GM12878 (cell line): ENCODE data around the gene HOXB1. TPM values are rescaled to one million over a fixed set of nuclear protein-coding genes. Genes with fewer than 3 reads are reported as not detected.
A peak's percentile ranks its signal among the peaks of the same experiment; 100 is the strongest.

Source experiments
- BHLHE40 ChIP-seq, 2 experiments: fragments of 450-650 bp in 1 of 2; IDR thresholded peaks; 2 replicates each; pipeline ENCODE4 v1.6.1; 2011 to 2017; ENCODE audit warnings: low read depth in 2 of 2, borderline replicate concordance in 1 of 2, improper control_type of control experiment in 1 of 2, low read length in 1 of 2, mild to moderate bottlenecking in 1 of 2
- DPF2 ChIP-seq: fragments of 450-650 bp; IDR thresholded peaks from 2 replicates; pipeline ENCODE4 v1.6.1; 2017; ENCODE audit warnings: mild to moderate bottlenecking
- GATAD2B ChIP-seq: fragments of 450-650 bp; conservative IDR thresholded peaks from 2 replicates; pipeline ENCODE4 v1.6.1; 2017; ENCODE audit warnings: low read depth, mild to moderate bottlenecking, moderate library complexity
- HDAC6 ChIP-seq: fragments of 200-600 bp; sonication (generic); IDR thresholded peaks from one replicate; pipeline ENCODE4 v1.8.0; 2017; ENCODE audit warnings: antibody characterized with exemption; ENCODE audit not compliant: unreplicated experiment
- MEF2B ChIP-seq: fragments of 450-650 bp; IDR thresholded peaks from 2 replicates; pipeline ENCODE4 v1.6.1; 2018; ENCODE audit warnings: mild to moderate bottlenecking, moderate library complexity; ENCODE audit not compliant: partially characterized antibody, poor library complexity, severe bottlenecking
- MTA2 ChIP-seq: fragments of 450-650 bp; IDR thresholded peaks from 2 replicates; pipeline ENCODE4 v1.6.1; 2016; ENCODE audit warnings: low read depth, mild to moderate bottlenecking, moderate library complexity
- NBN ChIP-seq: fragments of 450-650 bp; IDR thresholded peaks from 2 replicates; pipeline ENCODE4 v1.6.1; 2016
- POLR2AphosphoS2 ChIP-seq: IDR thresholded peaks from 2 replicates; pipeline ENCODE4 v1.6.1; 2011; ENCODE audit warnings: low read depth, mild to moderate bottlenecking, low read length, improper control_type of control experiment, moderate library complexity
- POLR2AphosphoS5 ChIP-seq: IDR thresholded peaks from 2 replicates; pipeline ENCODE4 v1.6.1; 2011; ENCODE audit warnings: mild to moderate bottlenecking, low read length, inconsistent platforms
- TCF12 ChIP-seq: IDR thresholded peaks from 2 replicates; pipeline ENCODE4 v1.6.1; 2011; ENCODE audit warnings: low read depth, mild to moderate bottlenecking, low read length
- YBX1 ChIP-seq: fragments of 450-650 bp; IDR thresholded peaks from 2 replicates; pipeline ENCODE4 v1.6.1; 2016; ENCODE audit warnings: antibody characterized with exemption
- polyA plus RNA-seq, 11 experiments: library from polyadenylated mRNA; depleted of rRNA in 4 of 11; unstranded in 6 of 11; stranded (reverse) in 5 of 11; fragments of >200 nt; fragmentation: Nextera tagmentation in 4 of 11; fragmentation: Illumina TruSeq in 1 of 11; extraction: Ambion mirVana in 4 of 11; extraction: Trizol in 1 of 11; gene quantifications; 1 replicate in 1 of 11; 2 replicates in 10 of 11; pipeline versions ENCODE4 v1.2.1 to v1.2.3, GENCODE V29; 2011 to 2016; ENCODE audit warnings: inconsistent platforms in 2 of 11, missing spikeins in 2 of 11, low read depth in 1 of 11
- total RNA-seq, 4 experiments: library from RNA; depleted of rRNA in 3 of 4; stranded (reverse); fragments of >200 nt in 3 of 4; fragmentation: Illumina TruSeq in 1 of 4; extraction: Trizol in 1 of 4; gene quantifications; 2 replicates each; pipeline versions ENCODE4 v1.2.1 to v1.2.3, GENCODE V29; 2013 to 2021
- TF ChIP-seq, protein P1 (sequence below): fragments of 450-650 bp; IDR thresholded peaks from 2 replicates; pipeline ENCODE4 v1.6.1; 2016; ENCODE audit warnings: mild to moderate bottlenecking
- TF ChIP-seq, protein P2 (sequence below): fragments of 450-650 bp; formaldehyde crosslinking; IDR thresholded peaks from 2 replicates; pipeline ENCODE4 v1.4.0; 2020; ENCODE audit warnings: mild to moderate bottlenecking, moderate library complexity
- TF ChIP-seq, protein P3 (sequence below): fragments of 450-650 bp; IDR thresholded peaks from 2 replicates; pipeline ENCODE4 v1.6.1; 2016; ENCODE audit warnings: mild to moderate bottlenecking
- TF ChIP-seq, protein P4 (sequence below): IDR thresholded peaks from 2 replicates; pipeline ENCODE4 v1.6.1; 2011; ENCODE audit warnings: mild to moderate bottlenecking, low read depth, low read length, moderate library complexity; ENCODE audit not compliant: insufficient replicate concordance
- TF ChIP-seq, protein P5 (sequence below): fragments of 450-650 bp; IDR thresholded peaks from 2 replicates; pipeline ENCODE4 v1.6.1; 2017; ENCODE audit warnings: borderline replicate concordance
- TF ChIP-seq, protein P6 (sequence below): fragments of 450-650 bp; formaldehyde crosslinking; IDR thresholded peaks from 2 replicates; pipeline ENCODE4 v1.4.0; 2022; ENCODE audit warnings: mild to moderate bottlenecking, moderate library complexity

The HOXB1 gene
- total and polyA plus RNA-seq, 10 of the 15 experiments (the other 5 are each of a cell fraction or from before 2014, with no cell fraction given) = not detected

DNA sequence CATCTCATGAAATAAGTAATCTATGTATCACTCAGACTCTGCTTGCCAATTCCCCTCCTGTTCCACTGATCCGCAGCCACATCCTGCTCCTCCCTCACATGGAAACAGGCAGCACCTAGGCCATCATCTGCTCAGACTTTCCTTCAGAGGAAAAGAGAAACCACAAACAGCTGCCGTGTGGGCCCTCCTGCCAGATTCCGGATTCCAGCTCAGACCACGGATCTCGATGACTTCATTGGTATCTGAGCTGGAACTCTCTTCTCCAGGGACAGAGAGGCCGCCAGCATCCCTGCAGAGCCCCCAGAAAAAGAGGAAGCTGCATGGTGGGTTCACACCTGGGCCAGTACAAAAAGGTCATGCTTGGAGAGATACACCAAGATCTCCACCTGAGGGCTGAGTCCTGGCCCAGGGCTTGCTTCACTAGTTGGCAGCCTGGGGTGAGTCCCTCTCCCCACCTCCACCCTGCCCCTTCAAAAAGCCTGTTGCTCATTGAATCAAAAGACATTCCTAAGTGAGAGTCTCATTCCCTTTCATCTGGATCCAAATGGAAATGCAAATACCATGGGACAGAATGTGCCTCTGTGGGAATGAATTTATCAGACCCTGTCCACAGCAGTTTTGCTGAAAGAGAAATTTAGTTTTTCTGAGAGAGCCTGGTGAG, 47.2 kb downstream of the HOXB1 start (continued):
- TF ChIP-seq, protein P1, sequence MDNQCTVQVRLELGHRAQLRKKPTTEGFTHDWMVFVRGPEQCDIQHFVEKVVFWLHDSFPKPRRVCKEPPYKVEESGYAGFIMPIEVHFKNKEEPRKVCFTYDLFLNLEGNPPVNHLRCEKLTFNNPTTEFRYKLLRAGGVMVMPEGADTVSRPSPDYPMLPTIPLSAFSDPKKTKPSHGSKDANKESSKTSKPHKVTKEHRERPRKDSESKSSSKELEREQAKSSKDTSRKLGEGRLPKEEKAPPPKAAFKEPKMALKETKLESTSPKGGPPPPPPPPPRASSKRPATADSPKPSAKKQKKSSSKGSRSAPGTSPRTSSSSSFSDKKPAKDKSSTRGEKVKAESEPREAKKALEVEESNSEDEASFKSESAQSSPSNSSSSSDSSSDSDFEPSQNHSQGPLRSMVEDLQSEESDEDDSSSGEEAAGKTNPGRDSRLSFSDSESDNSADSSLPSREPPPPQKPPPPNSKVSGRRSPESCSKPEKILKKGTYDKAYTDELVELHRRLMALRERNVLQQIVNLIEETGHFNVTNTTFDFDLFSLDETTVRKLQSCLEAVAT = no peak
- TF ChIP-seq DPF2 (peak; percentile 45; the same call in 1 of the 2 replicates), MTA2 (peak; percentile 48; the same call in 1 of the 2 replicates), TCF12 (peak; percentile 77; the same call in 1 of the 2 replicates), MEF2B (peak; percentile 23), YBX1 (no peak), NBN (no peak), POLR2AphosphoS5 (no peak), POLR2AphosphoS2 (no peak), BHLHE40 (IDR thresholded peaks at IDR 0.05; ENCODE audit: borderline replicate concordance in 1 of 2, low read depth in 2 of 2, low read length in 1 of 2) (0 out of 4 replicates have a peak, but pooled peaks of 1 of the 2 experiments have one; percentile 4), GATAD2B (peak; percentile 57; the same call in 1 of the 2 replicates), HDAC6 (no peak)
- TF ChIP-seq, protein P2, sequence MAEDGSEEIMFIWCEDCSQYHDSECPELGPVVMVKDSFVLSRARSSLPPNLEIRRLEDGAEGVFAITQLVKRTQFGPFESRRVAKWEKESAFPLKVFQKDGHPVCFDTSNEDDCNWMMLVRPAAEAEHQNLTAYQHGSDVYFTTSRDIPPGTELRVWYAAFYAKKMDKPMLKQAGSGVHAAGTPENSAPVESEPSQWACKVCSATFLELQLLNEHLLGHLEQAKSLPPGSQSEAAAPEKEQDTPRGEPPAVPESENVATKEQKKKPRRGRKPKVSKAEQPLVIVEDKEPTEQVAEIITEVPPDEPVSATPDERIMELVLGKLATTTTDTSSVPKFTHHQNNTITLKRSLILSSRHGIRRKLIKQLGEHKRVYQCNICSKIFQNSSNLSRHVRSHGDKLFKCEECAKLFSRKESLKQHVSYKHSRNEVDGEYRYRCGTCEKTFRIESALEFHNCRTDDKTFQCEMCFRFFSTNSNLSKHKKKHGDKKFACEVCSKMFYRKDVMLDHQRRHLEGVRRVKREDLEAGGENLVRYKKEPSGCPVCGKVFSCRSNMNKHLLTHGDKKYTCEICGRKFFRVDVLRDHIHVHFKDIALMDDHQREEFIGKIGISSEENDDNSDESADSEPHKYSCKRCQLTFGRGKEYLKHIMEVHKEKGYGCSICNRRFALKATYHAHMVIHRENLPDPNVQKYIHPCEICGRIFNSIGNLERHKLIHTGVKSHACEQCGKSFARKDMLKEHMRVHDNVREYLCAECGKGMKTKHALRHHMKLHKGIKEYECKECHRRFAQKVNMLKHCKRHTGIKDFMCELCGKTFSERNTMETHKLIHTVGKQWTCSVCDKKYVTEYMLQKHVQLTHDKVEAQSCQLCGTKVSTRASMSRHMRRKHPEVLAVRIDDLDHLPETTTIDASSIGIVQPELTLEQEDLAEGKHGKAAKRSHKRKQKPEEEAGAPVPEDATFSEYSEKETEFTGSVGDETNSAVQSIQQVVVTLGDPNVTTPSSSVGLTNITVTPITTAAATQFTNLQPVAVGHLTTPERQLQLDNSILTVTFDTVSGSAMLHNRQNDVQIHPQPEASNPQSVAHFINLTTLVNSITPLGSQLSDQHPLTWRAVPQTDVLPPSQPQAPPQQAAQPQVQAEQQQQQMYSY (CRISPR knock-in tag) = no peak
- TF ChIP-seq, protein P3, sequence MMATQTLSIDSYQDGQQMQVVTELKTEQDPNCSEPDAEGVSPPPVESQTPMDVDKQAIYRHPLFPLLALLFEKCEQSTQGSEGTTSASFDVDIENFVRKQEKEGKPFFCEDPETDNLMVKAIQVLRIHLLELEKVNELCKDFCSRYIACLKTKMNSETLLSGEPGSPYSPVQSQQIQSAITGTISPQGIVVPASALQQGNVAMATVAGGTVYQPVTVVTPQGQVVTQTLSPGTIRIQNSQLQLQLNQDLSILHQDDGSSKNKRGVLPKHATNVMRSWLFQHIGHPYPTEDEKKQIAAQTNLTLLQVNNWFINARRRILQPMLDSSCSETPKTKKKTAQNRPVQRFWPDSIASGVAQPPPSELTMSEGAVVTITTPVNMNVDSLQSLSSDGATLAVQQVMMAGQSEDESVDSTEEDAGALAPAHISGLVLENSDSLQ = no peak
- TF ChIP-seq, protein P4, sequence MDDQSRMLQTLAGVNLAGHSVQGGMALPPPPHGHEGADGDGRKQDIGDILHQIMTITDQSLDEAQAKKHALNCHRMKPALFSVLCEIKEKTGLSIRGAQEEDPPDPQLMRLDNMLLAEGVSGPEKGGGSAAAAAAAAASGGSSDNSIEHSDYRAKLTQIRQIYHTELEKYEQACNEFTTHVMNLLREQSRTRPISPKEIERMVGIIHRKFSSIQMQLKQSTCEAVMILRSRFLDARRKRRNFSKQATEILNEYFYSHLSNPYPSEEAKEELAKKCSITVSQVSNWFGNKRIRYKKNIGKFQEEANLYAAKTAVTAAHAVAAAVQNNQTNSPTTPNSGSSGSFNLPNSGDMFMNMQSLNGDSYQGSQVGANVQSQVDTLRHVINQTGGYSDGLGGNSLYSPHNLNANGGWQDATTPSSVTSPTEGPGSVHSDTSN = no peak
- TF ChIP-seq, protein P5, sequence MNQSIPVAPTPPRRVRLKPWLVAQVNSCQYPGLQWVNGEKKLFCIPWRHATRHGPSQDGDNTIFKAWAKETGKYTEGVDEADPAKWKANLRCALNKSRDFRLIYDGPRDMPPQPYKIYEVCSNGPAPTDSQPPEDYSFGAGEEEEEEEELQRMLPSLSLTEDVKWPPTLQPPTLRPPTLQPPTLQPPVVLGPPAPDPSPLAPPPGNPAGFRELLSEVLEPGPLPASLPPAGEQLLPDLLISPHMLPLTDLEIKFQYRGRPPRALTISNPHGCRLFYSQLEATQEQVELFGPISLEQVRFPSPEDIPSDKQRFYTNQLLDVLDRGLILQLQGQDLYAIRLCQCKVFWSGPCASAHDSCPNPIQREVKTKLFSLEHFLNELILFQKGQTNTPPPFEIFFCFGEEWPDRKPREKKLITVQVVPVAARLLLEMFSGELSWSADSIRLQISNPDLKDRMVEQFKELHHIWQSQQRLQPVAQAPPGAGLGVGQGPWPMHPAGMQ = no peak
- TF ChIP-seq, protein P6, sequence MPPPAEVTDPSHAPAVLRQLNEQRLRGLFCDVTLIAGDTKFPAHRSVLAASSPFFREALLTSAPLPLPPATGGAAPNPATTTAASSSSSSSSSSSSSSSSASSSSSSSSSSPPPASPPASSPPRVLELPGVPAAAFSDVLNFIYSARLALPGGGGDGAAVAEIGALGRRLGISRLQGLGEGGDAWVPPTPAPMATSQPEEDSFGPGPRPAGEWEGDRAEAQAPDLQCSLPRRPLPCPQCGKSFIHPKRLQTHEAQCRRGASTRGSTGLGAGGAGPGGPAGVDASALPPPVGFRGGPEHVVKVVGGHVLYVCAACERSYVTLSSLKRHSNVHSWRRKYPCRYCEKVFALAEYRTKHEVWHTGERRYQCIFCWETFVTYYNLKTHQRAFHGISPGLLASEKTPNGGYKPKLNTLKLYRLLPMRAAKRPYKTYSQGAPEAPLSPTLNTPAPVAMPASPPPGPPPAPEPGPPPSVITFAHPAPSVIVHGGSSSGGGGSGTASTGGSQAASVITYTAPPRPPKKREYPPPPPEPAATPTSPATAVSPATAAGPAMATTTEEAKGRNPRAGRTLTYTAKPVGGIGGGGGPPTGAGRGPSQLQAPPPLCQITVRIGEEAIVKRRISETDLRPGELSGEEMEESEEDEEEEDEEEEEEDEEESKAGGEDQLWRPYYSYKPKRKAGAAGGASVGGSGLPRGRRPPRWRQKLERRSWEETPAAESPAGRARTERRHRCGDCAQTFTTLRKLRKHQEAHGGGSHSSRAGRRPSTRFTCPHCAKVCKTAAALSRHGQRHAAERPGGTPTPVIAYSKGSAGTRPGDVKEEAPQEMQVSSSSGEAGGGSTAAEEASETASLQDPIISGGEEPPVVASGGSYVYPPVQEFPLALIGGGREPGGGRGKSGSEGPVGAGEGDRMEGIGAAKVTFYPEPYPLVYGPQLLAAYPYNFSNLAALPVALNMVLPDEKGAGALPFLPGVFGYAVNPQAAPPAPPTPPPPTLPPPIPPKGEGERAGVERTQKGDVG (CRISPR knock-in tag) = no peak
